GM23338 (cell line): Measurements from ENCODE around the gene AP1M1. TPM values are rescaled to one million over a fixed set of nuclear protein-coding genes. Genes with fewer than 3 reads are reported as not detected.

ENCODE experiments used
- ATAC-seq: fragments of 200-7000 bp; cut with Tn5 transposase; 3 replicates; pipeline ENCODE4 v1.9.1; 2020
- DNase-seq: peaks from one replicate; pipeline ENCODE4 v3.0.0-alpha.2; 2015; ENCODE audit warnings: low spot score
- H2AFZ ChIP-seq: fragments of 200-600 bp; sonication (generic); 2 replicates; pipeline ENCODE4 v1.8.0; 2016; ENCODE audit warnings: antibody characterized with exemption, mild to moderate bottlenecking, moderate library complexity
- H3F3A ChIP-seq: fragments of 200-600 bp; sonication (generic); replicated peaks from 2 replicates; pipeline ENCODE4 v1.8.0; 2017; ENCODE audit warnings: antibody characterized with exemption, mixed run types, low read depth
- H3K27ac ChIP-seq: fragments of 200-600 bp; sonication (generic); 2 replicates; pipeline ENCODE4 v1.6.1; 2016; ENCODE audit warnings: low read depth
- H3K27me3 ChIP-seq: fragments of 200-600 bp; sonication (generic); 2 replicates; pipeline ENCODE4 v1.8.0; 2016; ENCODE audit warnings: mild to moderate bottlenecking, mixed run types, moderate library complexity; ENCODE audit not compliant: insufficient read depth
- H3K36me3 ChIP-seq: fragments of 200-600 bp; sonication (generic); 2 replicates; pipeline ENCODE4 v1.8.0; 2016; ENCODE audit warnings: mild to moderate bottlenecking; ENCODE audit not compliant: insufficient read depth
- H3K4me1 ChIP-seq: fragments of 200-600 bp; sonication (generic); 2 replicates; pipeline ENCODE4 v1.8.0; 2016; ENCODE audit warnings: mild to moderate bottlenecking, moderate library complexity; ENCODE audit not compliant: insufficient read depth
- H3K4me2 ChIP-seq: fragments of 200-600 bp; sonication (generic); 2 replicates; pipeline ENCODE4 v1.7.1; 2017; ENCODE audit warnings: mixed run types
- H3K4me3 ChIP-seq: fragments of 200-600 bp; sonication (generic); 2 replicates; pipeline ENCODE4 v1.6.1; 2016; ENCODE audit warnings: mixed run types
- H3K79me2 ChIP-seq: fragments of 200-600 bp; sonication (generic); replicated peaks from 2 replicates; pipeline ENCODE4 v1.8.0; 2017; ENCODE audit warnings: mild to moderate bottlenecking; ENCODE audit not compliant: insufficient read depth
- H3K9me2 ChIP-seq: fragments of 200-600 bp; sonication (generic); 2 replicates; pipeline ENCODE4 v1.8.0; 2017; ENCODE audit not compliant: insufficient read depth
- H4K20me1 ChIP-seq: fragments of 200-600 bp; sonication (generic); replicated peaks from 2 replicates; pipeline ENCODE4 v1.8.0; 2017; ENCODE audit warnings: mild to moderate bottlenecking; ENCODE audit not compliant: insufficient read depth
- H3K27ac Mint-ChIP-seq: 2 replicates; pipeline ENCODE4 v1.8.0; 2020; ENCODE audit warnings: inconsistent platforms, mild to moderate bottlenecking, moderate library complexity, mixed read lengths
- H3K27me3 Mint-ChIP-seq: 3 replicates; pipeline ENCODE4 v1.8.0; 2022; ENCODE audit warnings: low read depth, mild to moderate bottlenecking, moderate library complexity, mixed read lengths, inconsistent platforms; ENCODE audit not compliant: insufficient read depth, poor library complexity
- H3K36me3 Mint-ChIP-seq: 3 replicates; pipeline ENCODE4 v1.8.0; 2021; ENCODE audit warnings: low read depth, mild to moderate bottlenecking, inconsistent platforms, moderate library complexity, mixed read lengths
- H3K4me1 Mint-ChIP-seq: 3 replicates; pipeline ENCODE4 v1.8.0; 2020; ENCODE audit warnings: mild to moderate bottlenecking, inconsistent platforms, mixed read lengths
- H3K4me3 Mint-ChIP-seq: 3 replicates; pipeline ENCODE4 v1.8.0; 2021; ENCODE audit warnings: moderate library complexity, mild to moderate bottlenecking, inconsistent platforms, mixed read lengths
- H3K9me3 Mint-ChIP-seq: 3 replicates; pipeline ENCODE4 v1.8.0; 2020; ENCODE audit warnings: moderate library complexity, mild to moderate bottlenecking, inconsistent platforms, mixed read lengths
- ETS1 ChIP-seq: IDR thresholded peaks from 2 replicates; pipeline ENCODE4 v1.6.1; 2016; ENCODE audit warnings: antibody characterized with exemption
- JUNB ChIP-seq: IDR thresholded peaks from one replicate; pipeline ENCODE4 v1.6.1; 2016; ENCODE audit warnings: antibody characterized with exemption; ENCODE audit not compliant: unreplicated experiment
- NANOG ChIP-seq: IDR thresholded peaks from 2 replicates; pipeline ENCODE4 v1.6.1; 2016; ENCODE audit warnings: antibody characterized with exemption, borderline replicate concordance
- ZNF331 ChIP-seq: fragments of 250-450 bp; sonication (Bioruptor Pico); IDR thresholded peaks from 2 replicates; pipeline ENCODE4 v1.5.0; 2020; ENCODE audit warnings: low read depth, mild to moderate bottlenecking, moderate library complexity
- polyA plus RNA-seq: library from polyadenylated mRNA; unstranded; fragments of >200 nt; fragmentation: Nextera tagmentation; extraction: Ambion mirVana; gene quantifications from 2 replicates; pipeline ENCODE4 v1.2.1, GENCODE V29; 2016
- total RNA-seq: library from RNA; depleted of rRNA; stranded (reverse); fragments of >200 nt; shearing (Covaris generic); gene quantifications from 2 replicates; pipeline ENCODE4 v1.2.3, GENCODE V29; 2014
- TF ChIP-seq, protein P1 (sequence below), 2 experiments: fragments of 200-600 bp in 1 of 2; sonication (generic) in 1 of 2; conservative IDR thresholded peaks; 2 replicates each; pipeline versions ENCODE4 v1.5.1 to v1.6.1; 2016 to 2017; ENCODE audit warnings: antibody characterized with exemption in 2 of 2, low read depth in 2 of 2, mild to moderate bottlenecking in 2 of 2, moderate library complexity in 1 of 2

AP1M1 gene
- total and polyA plus RNA-seq, 2 experiments from 2014 or later: 22.0 to 32.0 TPM

GRCh38 chr19:16200038-16201010, 2.6 kb downstream of the AP1M1 start:
- Histone ChIP-seq H3K27ac (no peak overlapping the region), H4K20me1 (no peaks in the 10 kb centered on the region; the same call in 1 of the 2 replicates), H3K79me2 (no peaks in the 10 kb centered on the region), H3K4me2 (no peak overlapping the region), H3K4me3 (no peak overlapping the region), H3K36me3 (no peaks in the 10 kb centered on the region), H3K27me3 (no peaks in the 10 kb centered on the region), H3F3A (no peaks in the 10 kb centered on the region), H3K4me1 (peaks cover 3% of the 10 kb centered on the region), H3K9me2 (no peaks in the 10 kb centered on the region), H2AFZ (no peak overlapping the region)
- Mint-ChIP-seq H3K9me3 (no peaks in the 10 kb centered on the region), H3K36me3 (no peaks in the 10 kb centered on the region; the same call in 2 of the 3 replicates), H3K4me1 (peaks cover 7% of the 10 kb centered on the region), H3K27me3 (peaks cover 4% of the 10 kb centered on the region), H3K4me3 (no peak overlapping the region), H3K27ac (no peak overlapping the region; the same call in 1 of the 2 replicates)
- no peak for ATAC-seq
- TF ChIP-seq ZNF331: no peak
- TF ChIP-seq ETS1: no peak
- TF ChIP-seq, protein P1, sequence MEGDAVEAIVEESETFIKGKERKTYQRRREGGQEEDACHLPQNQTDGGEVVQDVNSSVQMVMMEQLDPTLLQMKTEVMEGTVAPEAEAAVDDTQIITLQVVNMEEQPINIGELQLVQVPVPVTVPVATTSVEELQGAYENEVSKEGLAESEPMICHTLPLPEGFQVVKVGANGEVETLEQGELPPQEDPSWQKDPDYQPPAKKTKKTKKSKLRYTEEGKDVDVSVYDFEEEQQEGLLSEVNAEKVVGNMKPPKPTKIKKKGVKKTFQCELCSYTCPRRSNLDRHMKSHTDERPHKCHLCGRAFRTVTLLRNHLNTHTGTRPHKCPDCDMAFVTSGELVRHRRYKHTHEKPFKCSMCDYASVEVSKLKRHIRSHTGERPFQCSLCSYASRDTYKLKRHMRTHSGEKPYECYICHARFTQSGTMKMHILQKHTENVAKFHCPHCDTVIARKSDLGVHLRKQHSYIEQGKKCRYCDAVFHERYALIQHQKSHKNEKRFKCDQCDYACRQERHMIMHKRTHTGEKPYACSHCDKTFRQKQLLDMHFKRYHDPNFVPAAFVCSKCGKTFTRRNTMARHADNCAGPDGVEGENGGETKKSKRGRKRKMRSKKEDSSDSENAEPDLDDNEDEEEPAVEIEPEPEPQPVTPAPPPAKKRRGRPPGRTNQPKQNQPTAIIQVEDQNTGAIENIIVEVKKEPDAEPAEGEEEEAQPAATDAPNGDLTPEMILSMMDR (conservative IDR thresholded peaks at IDR 0.05; ENCODE audit: low read depth in 2 of 2): peak in 1 of 2 experiments; percentile 29; a peak in 2 of 4 replicates
- DNase-seq: peak; percentile 21

DNA sequence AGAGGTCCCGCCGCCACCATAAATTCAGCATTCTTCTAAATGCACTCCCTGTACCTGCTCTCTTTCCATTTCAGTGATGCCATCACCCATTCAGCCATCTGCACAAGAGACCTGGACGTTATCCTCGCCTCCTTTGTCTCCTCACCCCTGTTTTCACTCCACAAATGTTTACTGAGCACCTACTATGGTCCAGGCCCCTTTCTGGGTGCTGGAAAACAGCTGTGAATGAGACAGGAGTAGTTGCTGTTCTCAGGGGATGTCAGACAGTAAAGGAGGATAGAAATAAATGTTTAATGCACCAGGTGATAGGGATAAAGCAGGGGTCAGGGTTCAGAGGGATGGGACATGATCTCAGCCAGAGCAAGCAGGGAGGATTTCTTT, 3.3 kb downstream of the AP1M1 start:
- Histone ChIP-seq H3K27me3 (no peaks in the 10 kb centered on the region), H3F3A (no peaks in the 10 kb centered on the region), H3K27ac (no peak overlapping the region), H3K9me2 (no peaks in the 10 kb centered on the region), H3K79me2 (no peaks in the 10 kb centered on the region), H2AFZ (no peak overlapping the region), H3K4me3 (no peak overlapping the region), H3K4me1 (peaks cover 3% of the 10 kb centered on the region), H3K36me3 (no peaks in the 10 kb centered on the region), H4K20me1 (no peaks in the 10 kb centered on the region; the same call in 1 of the 2 replicates), H3K4me2 (no peak overlapping the region)
- no peak for DNase-seq
- Mint-ChIP-seq H3K36me3 (no peaks in the 10 kb centered on the region; the same call in 2 of the 3 replicates), H3K4me3 (no peak overlapping the region; the same call in 2 of the 3 replicates), H3K4me1 (peaks cover 7% of the 10 kb centered on the region), H3K9me3 (no peaks in the 10 kb centered on the region), H3K27me3 (peaks cover 4% of the 10 kb centered on the region), H3K27ac (no peak overlapping the region)
- no peak for TF ChIP-seq JUNB
- no peak for TF ChIP-seq NANOG
- ATAC-seq: no peak
